ENCODE data around the gene MCCC1. TPM values are rescaled to one million over a fixed set of nuclear protein-coding genes. Genes with fewer than 3 reads are reported as not detected.

Gene MCCC1
- total RNA-seq, 1 donor from 2014 or later, result 32.2 TPM

DNA sequence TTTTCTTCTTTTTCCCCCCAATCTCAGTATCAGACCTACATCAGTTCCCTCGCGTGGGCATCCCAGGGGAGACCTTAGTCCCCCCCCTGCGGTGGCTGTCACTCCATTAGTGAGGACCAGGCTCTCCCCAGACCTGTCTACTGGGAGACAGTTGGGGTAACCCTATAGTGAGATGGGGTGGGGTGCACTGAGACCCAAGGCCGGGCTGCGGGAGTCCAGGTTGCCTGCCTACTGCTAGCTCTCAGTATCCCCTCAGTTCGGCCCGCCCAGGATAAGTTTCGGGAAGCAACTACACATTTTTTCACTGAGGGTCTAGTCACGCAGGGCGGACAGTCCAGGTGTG is 118.3 kb downstream of the MCCC1 start:
- Mint-ChIP-seq H3K4me3 (ENCODE audit: low read depth) (peak overlapping the region; percentile 72), H3K36me3 (ENCODE audit: insufficient read depth) (no peaks in the 10 kb centered on the region), H3K9me3 (ENCODE audit: low read depth) (no peaks in the 10 kb centered on the region), H3K4me1 (ENCODE audit: low read depth) (peaks cover 15% of the 10 kb centered on the region), H3K27ac (peak overlapping the region; percentile 78), H3K27me3 (no peaks in the 10 kb centered on the region)
- DNase-seq (ENCODE audit: low spot score, unreplicated experiment), result no peak
- TF ChIP-seq, protein P1, sequence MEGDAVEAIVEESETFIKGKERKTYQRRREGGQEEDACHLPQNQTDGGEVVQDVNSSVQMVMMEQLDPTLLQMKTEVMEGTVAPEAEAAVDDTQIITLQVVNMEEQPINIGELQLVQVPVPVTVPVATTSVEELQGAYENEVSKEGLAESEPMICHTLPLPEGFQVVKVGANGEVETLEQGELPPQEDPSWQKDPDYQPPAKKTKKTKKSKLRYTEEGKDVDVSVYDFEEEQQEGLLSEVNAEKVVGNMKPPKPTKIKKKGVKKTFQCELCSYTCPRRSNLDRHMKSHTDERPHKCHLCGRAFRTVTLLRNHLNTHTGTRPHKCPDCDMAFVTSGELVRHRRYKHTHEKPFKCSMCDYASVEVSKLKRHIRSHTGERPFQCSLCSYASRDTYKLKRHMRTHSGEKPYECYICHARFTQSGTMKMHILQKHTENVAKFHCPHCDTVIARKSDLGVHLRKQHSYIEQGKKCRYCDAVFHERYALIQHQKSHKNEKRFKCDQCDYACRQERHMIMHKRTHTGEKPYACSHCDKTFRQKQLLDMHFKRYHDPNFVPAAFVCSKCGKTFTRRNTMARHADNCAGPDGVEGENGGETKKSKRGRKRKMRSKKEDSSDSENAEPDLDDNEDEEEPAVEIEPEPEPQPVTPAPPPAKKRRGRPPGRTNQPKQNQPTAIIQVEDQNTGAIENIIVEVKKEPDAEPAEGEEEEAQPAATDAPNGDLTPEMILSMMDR (IDR thresholded peaks at IDR 0.05; ENCODE audit: unreplicated experiment), result no peak

DNA sequence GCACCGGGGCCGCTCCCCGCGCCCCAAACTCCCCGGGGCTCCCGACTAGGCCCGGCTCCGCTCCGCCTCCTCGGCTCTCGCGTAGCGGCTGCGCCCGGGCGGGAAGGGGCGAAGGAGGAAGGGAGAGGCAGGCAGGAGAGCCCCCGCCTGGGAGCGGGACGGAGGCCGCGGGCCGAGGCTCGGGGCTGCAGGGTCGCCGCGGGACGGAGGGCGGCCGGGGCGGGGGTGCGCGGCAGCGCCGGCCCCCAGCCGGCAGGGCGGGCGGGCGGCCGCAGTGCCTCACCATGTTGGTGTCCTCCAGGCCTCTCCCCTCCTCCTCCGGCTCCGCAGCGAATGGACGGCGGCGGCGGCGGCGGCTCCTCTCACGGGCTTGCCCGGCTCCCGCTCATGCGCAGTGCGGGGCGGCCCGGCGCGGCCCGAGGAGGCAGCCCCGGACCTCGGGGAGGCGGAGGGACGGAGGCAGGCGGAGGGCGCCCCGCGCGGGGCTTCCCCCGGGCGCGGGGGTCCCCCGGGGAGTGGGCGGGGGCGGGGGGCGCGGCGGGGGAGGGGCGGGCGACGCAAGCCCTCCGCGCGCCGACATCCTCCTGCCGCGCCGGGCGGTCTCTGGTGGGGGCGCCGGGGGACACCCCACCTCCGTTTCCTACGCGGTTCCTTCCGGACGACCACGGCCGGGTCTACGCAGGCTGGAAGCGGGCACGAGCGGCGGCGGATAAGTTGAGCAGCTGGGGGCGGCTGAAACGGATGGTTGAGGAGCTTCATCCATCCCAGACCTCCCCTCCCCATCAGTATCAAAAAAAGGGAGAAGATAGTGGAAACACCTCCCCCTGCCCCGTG is 118.9 kb downstream of the MCCC1 start, which contains the start of gene DCUN1D1:
DCUN1D1 (minus strand) TSS at position 335 of the 834 bp plus-strand sequence; CDS start at position 286, 49 bp downstream.
- Mint-ChIP-seq H3K4me3 (ENCODE audit: low read depth) (peak within 1 kb of the TSS; percentile 96), H3K9me3 (ENCODE audit: low read depth) (no peaks in the 10 kb centered on the region), H3K36me3 (ENCODE audit: insufficient read depth) (peaks cover 1% of the 10 kb centered on the region), H3K4me1 (ENCODE audit: low read depth) (peaks cover 15% of the 10 kb centered on the region), H3K27ac (peak within 1 kb of the TSS; percentile 87), H3K27me3 (no peaks in the 10 kb centered on the region)
- DNase-seq (ENCODE audit: low spot score, unreplicated experiment), result peak; percentile 90
- TF ChIP-seq, protein P1 (IDR thresholded peaks at IDR 0.05; ENCODE audit: unreplicated experiment), result no peak

DNA sequence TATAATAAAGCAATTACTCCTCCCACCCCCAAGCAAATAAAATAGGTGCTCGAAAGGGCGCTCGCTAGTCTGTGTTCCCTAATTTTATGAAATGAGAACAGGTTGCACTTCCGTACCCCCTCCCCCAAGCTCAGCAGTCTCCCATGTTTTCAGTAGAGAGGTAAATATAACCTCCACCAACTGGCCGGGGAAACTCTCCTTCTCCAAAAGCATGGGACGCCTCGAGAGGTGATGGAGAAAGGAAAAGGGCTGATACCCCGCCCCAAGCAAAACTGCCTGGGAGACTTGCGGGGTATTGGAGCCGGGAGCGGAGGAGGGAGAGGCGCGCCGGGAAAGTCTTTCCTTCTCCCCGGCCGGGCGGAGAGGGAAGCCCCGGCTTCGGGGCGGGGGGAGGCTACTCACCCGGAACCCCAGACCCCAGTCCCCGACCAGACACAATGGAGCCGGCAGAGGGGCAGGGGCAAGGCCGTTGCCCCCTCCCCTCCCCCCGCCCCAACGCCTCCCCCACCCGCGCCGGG is 119.6 kb downstream of the MCCC1 start:
- H3K4me1 Mint-ChIP-seq (ENCODE audit: low read depth), result peaks cover 17% of the 10 kb centered on the region
- H3K9me3 Mint-ChIP-seq (ENCODE audit: low read depth), result no peaks in the 10 kb centered on the region
- peak; percentile 18 for DNase-seq (ENCODE audit: low spot score, unreplicated experiment)
- peaks cover 1% of the 10 kb centered on the region for H3K36me3 Mint-ChIP-seq (ENCODE audit: insufficient read depth)
- peak overlapping the region; percentile 87 for H3K27ac Mint-ChIP-seq
- H3K4me3 Mint-ChIP-seq (ENCODE audit: low read depth), result peak overlapping the region; percentile 96
- TF ChIP-seq, protein P1 (IDR thresholded peaks at IDR 0.05; ENCODE audit: unreplicated experiment), result no peak
- no peaks in the 10 kb centered on the region for H3K27me3 Mint-ChIP-seq

DNA sequence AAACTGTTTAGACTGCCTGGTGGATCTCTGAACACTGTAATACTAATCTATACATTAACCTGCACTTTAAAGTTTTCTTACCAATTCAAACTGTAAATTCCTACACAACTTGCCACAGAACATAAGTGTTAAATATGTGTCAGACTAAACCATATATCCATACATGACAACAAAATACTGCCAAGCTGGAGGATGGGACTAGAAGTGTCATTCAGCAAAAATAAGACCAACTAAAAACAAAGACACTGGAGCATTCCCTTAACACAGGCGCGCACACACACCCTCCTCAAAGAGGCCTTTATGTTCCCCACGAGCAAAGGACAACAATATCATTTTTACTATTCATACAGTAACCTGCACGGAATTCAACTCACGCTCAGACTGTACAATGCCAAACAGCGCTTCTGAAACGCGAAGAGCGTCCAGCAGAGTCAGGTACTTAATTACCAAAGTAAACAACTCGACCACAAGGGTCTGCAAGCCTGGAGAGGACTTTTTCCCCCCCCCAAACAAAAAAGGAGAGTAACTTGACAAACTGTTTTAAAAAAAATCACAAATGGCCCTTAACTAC is 120.1 kb downstream of the MCCC1 start:
- Mint-ChIP-seq H3K9me3 (ENCODE audit: low read depth) (no peaks in the 10 kb centered on the region), H3K36me3 (ENCODE audit: insufficient read depth) (peaks cover 1% of the 10 kb centered on the region), H3K27ac (peak overlapping the region; percentile 87), H3K27me3 (no peaks in the 10 kb centered on the region), H3K4me1 (ENCODE audit: low read depth) (peaks cover 17% of the 10 kb centered on the region), H3K4me3 (ENCODE audit: low read depth) (peak overlapping the region; percentile 96)
- DNase-seq (ENCODE audit: low spot score, unreplicated experiment), result no peak
- TF ChIP-seq, protein P1 (IDR thresholded peaks at IDR 0.05; ENCODE audit: unreplicated experiment), result no peak

DNA sequence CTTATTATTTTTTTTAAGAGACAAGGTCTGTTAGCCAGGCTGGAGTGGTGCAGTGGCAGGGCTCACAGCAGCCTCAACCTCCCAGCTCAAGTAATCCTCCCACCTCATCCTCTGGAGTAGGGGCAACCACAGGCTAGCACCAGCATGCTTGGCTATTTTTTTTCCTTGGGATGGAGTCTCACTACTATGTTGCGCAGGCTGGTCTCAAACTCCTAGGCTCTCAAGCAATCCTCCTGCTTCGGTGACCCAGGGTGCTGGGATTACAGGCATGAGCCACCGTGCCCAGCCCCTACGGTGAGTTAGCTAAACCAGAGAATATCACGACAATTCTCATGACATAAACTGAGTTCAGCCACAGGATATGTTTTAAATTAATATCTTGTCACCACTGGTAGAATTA is 120.9 kb downstream of the MCCC1 start:
- TF ChIP-seq, protein P1 (IDR thresholded peaks at IDR 0.05; ENCODE audit: unreplicated experiment), result no peak

More for the DNA sequence above, 120.9 kb downstream of the MCCC1 start:
- Mint-ChIP-seq H3K4me1 (ENCODE audit: low read depth) (peaks cover 17% of the 10 kb centered on the region), H3K9me3 (ENCODE audit: low read depth) (no peaks in the 10 kb centered on the region), H3K4me3 (ENCODE audit: low read depth) (peak overlapping the region; percentile 96), H3K27ac (peak overlapping the region; percentile 35), H3K27me3 (no peaks in the 10 kb centered on the region), H3K36me3 (ENCODE audit: insufficient read depth) (peaks cover 1% of the 10 kb centered on the region)
- DNase-seq (ENCODE audit: low spot score, unreplicated experiment), result no peak

Measured in progenitor cell of endocrine pancreas (in vitro differentiated cells).